PC-3 (cell line): ENCODE measurements around the gene FUT7. TPM values are rescaled to one million over a fixed set of nuclear protein-coding genes. Genes with fewer than 3 reads are reported as not detected.

Experiments
- ATAC-seq: fragments of 200-7000 bp; cut with Tn5 transposase; 2 replicates; pipeline ENCODE4 v1.9.1; 2020; ENCODE audit warnings: mild to moderate bottlenecking, moderate library complexity
- BruUV-seq: library from RNA; stranded (reverse); fragments of 400-500 nt; replicated peaks from 2 replicates; lab custom pipeline; 2021; lab: Mats Ljungman, UMichigan
- CTCF ChIA-PET: fragments of 300-600 bp; sonication (Branson Sonifier 250); formaldehyde crosslinking; loops from one replicate; lab custom pipeline; 2022; ENCODE audit warnings: antibody characterized with exemption; lab: Charles Lee
- POLR2A ChIA-PET: fragments of 300-600 bp; sonication (Branson Sonifier 250); formaldehyde crosslinking; loops from one replicate; lab custom pipeline; 2022; ENCODE audit warnings: antibody characterized with exemption; ENCODE audit not compliant: unreplicated experiment; lab: Charles Lee
- DNase-seq: peaks from one replicate; pipeline ENCODE4 v3.0.0-alpha.2; 2015
- H2AFZ ChIP-seq: fragments of 300-600 bp; sonication (generic); 2 replicates; pipeline ENCODE4 v1.6.0; 2016; ENCODE audit warnings: antibody characterized with exemption, low read length
- H3F3A ChIP-seq: fragments of 300-600 bp; sonication (generic); one replicate; pipeline ENCODE4 v1.6.0; 2017; ENCODE audit warnings: antibody characterized with exemption, low read length, control low read depth, mild to moderate bottlenecking; ENCODE audit not compliant: unreplicated experiment
- H3K27ac ChIP-seq: fragments of 300-600 bp; sonication (generic); 2 replicates; pipeline ENCODE4 v1.5.1; 2016; ENCODE audit warnings: mild to moderate bottlenecking, low read length
- H3K27me3 ChIP-seq: fragments of 300-600 bp; sonication (generic); 2 replicates; pipeline ENCODE4 v1.6.1; 2016; ENCODE audit warnings: low read length, mixed read lengths
- H3K36me3 ChIP-seq: fragments of 300-600 bp; sonication (generic); 2 replicates; pipeline ENCODE4 v1.6.1; 2016; ENCODE audit warnings: low read depth, mixed run types, low read length, mixed read lengths
- H3K4me1 ChIP-seq: fragments of 300-600 bp; sonication (generic); 2 replicates; pipeline ENCODE4 v1.5.1; 2016; ENCODE audit warnings: low read length; ENCODE audit not compliant: insufficient read depth
- H3K4me2 ChIP-seq: fragments of 300-600 bp; sonication (generic); 2 replicates; pipeline ENCODE4 v1.6.0; 2016; ENCODE audit warnings: low read length
- H3K4me3 ChIP-seq: fragments of 300-600 bp; sonication (generic); 2 replicates; pipeline ENCODE4 v1.5.1; 2016; ENCODE audit warnings: mild to moderate bottlenecking, low read length, mixed read lengths
- H3K79me2 ChIP-seq: fragments of 300-600 bp; sonication (generic); 2 replicates; pipeline ENCODE4 v1.6.1; 2017; ENCODE audit warnings: low read length, mixed read lengths
- H3K9ac ChIP-seq: fragments of 300-600 bp; sonication (generic); 2 replicates; pipeline ENCODE4 v1.6.0; 2016; ENCODE audit warnings: mild to moderate bottlenecking, low read length
- H3K9me2 ChIP-seq: fragments of 300-600 bp; sonication (generic); replicated peaks from 2 replicates; pipeline ENCODE4 v1.6.1; 2016; ENCODE audit warnings: mixed run types, low read length, mixed read lengths
- H3K9me3 ChIP-seq: fragments of 300-600 bp; sonication (generic); 2 replicates; pipeline ENCODE4 v1.6.1; 2016; ENCODE audit warnings: low read length, mixed read lengths
- H4K20me1 ChIP-seq: fragments of 300-600 bp; sonication (generic); 2 replicates; pipeline ENCODE4 v1.6.1; 2016; ENCODE audit warnings: low read length, mixed read lengths
- EZH2 ChIP-seq: fragments of 300-600 bp; sonication (generic); IDR thresholded peaks from one replicate; pipeline ENCODE4 v1.6.1; 2017; ENCODE audit warnings: antibody characterized with exemption, mild to moderate bottlenecking, low read length; ENCODE audit not compliant: unreplicated experiment
- EZH2phosphoT487 ChIP-seq: fragments of 300-600 bp; sonication (generic); IDR thresholded peaks from 2 replicates; pipeline ENCODE4 v1.6.1; 2018; ENCODE audit warnings: mild to moderate bottlenecking, antibody characterized with exemption, low read length, borderline replicate concordance
- intact Hi-C: fragments of 100-400 bp; cut with micrococcal nuclease; formaldehyde crosslinking; loops from 2 replicates; pipeline ENCODE4 v1.9.0; 2023
- total RNA-seq: library from RNA; depleted of rRNA; stranded (reverse); fragments of >200 nt; gene quantifications from 2 replicates; pipeline ENCODE4 v1.2.3, GENCODE V29; 2014
- TF ChIP-seq, protein P1 (sequence below): fragments of 300-600 bp; sonication (generic); conservative IDR thresholded peaks from 2 replicates; pipeline ENCODE4 v1.5.1; 2017; ENCODE audit warnings: antibody characterized with exemption, low read depth, mild to moderate bottlenecking, low read length

Gene FUT7
- total RNA-seq, 1 experiment from 2014 or later = not detected

DNA sequence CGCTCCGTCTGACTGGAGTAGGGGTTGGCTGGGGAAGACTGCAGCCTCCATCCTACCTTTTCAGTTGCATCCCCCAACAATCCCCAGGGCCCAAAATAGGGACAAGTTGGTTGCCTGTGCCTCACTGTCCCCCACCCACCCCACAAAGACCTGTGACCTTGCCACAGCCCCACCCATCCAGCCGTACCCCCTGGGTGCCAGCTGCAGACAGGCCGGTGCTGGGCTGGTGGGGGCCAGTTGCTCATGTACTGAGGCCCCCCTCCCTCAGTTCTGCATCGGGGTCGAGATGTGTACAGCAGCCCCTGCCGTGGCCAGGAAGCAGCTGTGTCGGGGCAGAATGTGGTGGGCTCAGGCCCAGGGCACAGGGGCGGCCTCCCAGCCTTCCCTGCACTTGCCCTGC lies 48.7 kb downstream of the FUT7 start:
- Histone ChIP-seq H3K79me2 (no peaks in the 10 kb centered on the region), H3K36me3 (no peaks in the 10 kb centered on the region), H3K9ac (no peak overlapping the region), H3K4me1 (no peaks in the 10 kb centered on the region), H3K4me2 (no peak overlapping the region), H3K27me3 (no peaks in the 10 kb centered on the region), H3K4me3 (no peak overlapping the region), H3F3A (no peaks in the 10 kb centered on the region), H2AFZ (no peak overlapping the region), H3K9me3 (no peaks in the 10 kb centered on the region), H3K27ac (no peak overlapping the region), H3K9me2 (no peaks in the 10 kb centered on the region), H4K20me1 (no peaks in the 10 kb centered on the region)
- DNase-seq (no peak), ATAC-seq (no peak)
- BruUV-seq = no TSS peak
- POLR2A ChIA-PET = no interaction called here
- CTCF ChIA-PET = no interaction called here
- TF ChIP-seq, protein P1, sequence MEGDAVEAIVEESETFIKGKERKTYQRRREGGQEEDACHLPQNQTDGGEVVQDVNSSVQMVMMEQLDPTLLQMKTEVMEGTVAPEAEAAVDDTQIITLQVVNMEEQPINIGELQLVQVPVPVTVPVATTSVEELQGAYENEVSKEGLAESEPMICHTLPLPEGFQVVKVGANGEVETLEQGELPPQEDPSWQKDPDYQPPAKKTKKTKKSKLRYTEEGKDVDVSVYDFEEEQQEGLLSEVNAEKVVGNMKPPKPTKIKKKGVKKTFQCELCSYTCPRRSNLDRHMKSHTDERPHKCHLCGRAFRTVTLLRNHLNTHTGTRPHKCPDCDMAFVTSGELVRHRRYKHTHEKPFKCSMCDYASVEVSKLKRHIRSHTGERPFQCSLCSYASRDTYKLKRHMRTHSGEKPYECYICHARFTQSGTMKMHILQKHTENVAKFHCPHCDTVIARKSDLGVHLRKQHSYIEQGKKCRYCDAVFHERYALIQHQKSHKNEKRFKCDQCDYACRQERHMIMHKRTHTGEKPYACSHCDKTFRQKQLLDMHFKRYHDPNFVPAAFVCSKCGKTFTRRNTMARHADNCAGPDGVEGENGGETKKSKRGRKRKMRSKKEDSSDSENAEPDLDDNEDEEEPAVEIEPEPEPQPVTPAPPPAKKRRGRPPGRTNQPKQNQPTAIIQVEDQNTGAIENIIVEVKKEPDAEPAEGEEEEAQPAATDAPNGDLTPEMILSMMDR = no peak
- TF ChIP-seq EZH2 (no peak), EZH2phosphoT487 (no peak)
- intact Hi-C loops = no loop called here

DNA sequence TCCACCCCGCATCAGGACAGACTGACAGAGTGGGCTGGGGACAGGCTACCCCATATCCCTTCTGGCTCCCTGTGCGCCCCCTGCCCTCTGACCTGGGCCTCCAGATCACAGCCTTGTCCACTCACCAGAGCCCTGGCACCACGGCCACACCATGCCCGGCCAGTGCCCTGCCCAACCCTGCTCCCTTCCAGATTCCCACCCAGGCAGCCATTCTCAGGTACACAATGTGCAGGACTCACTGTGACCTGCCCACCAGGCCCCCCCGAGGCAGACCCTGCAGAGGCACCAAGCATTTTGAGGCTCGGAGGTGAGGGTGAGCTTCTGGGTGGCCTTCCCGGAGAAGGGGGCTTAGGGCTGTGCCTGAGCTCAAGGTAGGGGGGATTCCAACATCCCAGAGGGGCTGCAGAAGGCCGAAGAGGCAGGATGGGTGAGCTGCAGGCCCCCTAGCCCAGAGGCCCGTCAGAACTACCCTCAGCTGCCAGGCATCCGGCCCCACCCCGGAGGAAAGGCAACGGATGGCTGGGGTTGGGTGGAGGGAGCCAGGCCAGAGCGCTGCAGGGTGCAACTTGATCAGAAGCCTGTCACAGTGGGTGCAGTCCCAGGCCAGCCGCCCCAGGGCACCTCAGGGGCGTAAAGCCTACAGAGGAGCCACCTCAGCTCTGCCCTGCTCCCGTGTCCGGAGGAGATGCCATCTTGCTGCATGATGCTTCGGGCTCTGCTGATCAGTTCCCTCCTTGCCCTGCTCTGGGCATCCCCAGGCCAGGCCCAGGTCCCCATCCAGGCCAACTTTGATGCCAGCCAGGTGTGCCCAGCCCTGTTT lies 49.4 kb downstream of the FUT7 start, which contains the start of gene LCNL1:
Gene LCNL1 (plus strand): TSS at position 762 of the 820 bp plus-strand sequence. CDS start 594 bp downstream, outside the sequence.
- POLR2A ChIA-PET = no interaction called here
- ATAC-seq = no peak
- no peak within 1 kb of the TSS for H3K9ac ChIP-seq
- no peak for DNase-seq
- intact Hi-C loops = no loop called here
- H3K27ac ChIP-seq = no peak within 1 kb of the TSS
- no peaks in the 10 kb centered on the region for H3F3A ChIP-seq
- H3K27me3 ChIP-seq = no peaks in the 10 kb centered on the region
- H4K20me1 ChIP-seq = no peaks in the 10 kb centered on the region
- TF ChIP-seq EZH2phosphoT487 = no peak
- TF ChIP-seq, protein P1 = no peak
- TF ChIP-seq EZH2 = no peak
- H3K4me2 ChIP-seq = no peak within 1 kb of the TSS
- no peaks in the 10 kb centered on the region for H3K4me1 ChIP-seq
- BruUV-seq = no TSS peak
- H3K9me2 ChIP-seq = no peaks in the 10 kb centered on the region
- H3K4me3 ChIP-seq = no peak within 1 kb of the TSS
- H3K36me3 ChIP-seq = no peaks in the 10 kb centered on the region
- no peak within 1 kb of the TSS for H2AFZ ChIP-seq
- no peaks in the 10 kb centered on the region for H3K9me3 ChIP-seq
- no peaks in the 10 kb centered on the region for H3K79me2 ChIP-seq
- CTCF ChIA-PET = no interaction called here
